Left lung (tissue), 10 donors: Measurements from ENCODE around the gene NFKBIZ. TPM values are rescaled to one million over a fixed set of nuclear protein-coding genes. Genes with fewer than 3 reads are reported as not detected.
A peak's percentile ranks its signal among the peaks of the same experiment; 100 is the strongest.

Source experiments
- ATAC-seq: fragments of 200-7000 bp; cut with Tn5 transposase; one replicate; pipeline ENCODE4 v1.9.1; 2020; ENCODE audit warnings: moderate library complexity
- DNase-seq, 4 donors: peaks; one replicate each; pipeline ENCODE4 v3.0.0-alpha.2; 2013 to 2020
- H3K27ac ChIP-seq, 2 donors: fragments of 200-600 bp; sonication (generic) in 1 of 2; one replicate each; pipeline versions ENCODE4 v1.5.0 to v1.8.0; 2020 to 2021
- H3K27me3 ChIP-seq, 2 donors: fragments of 200-600 bp; sonication (generic) in 1 of 2; one replicate each; pipeline versions ENCODE4 v1.5.0 to v1.8.0; 2020 to 2021
- H3K36me3 ChIP-seq, 2 donors: fragments of 200-600 bp; sonication (generic) in 1 of 2; one replicate each; pipeline versions ENCODE4 v1.5.0 to v1.8.0; 2020 to 2021
- H3K4me1 ChIP-seq, 2 donors: fragments of 200-600 bp; one replicate each; pipeline ENCODE4 v1.8.0; 2021
- H3K4me3 ChIP-seq, 2 donors: fragments of 200-600 bp; sonication (generic) in 1 of 2; one replicate each; pipeline versions ENCODE4 v1.5.0 to v1.8.0; 2020 to 2021; ENCODE audit warnings: mild to moderate bottlenecking in 1 of 2
- H3K9me3 ChIP-seq, 2 donors: fragments of 200-600 bp; sonication (generic) in 1 of 2; one replicate each; pipeline versions ENCODE4 v1.5.0 to v1.8.0; 2020 to 2021
- intact Hi-C, 2 donors: fragments of 100-400 bp; cut with DNase I; formaldehyde crosslinking; loops; one replicate each; pipeline versions ENCODE4 v1.11.2 to v1.14.2; 2022
- polyA plus RNA-seq, 6 donors: library from polyadenylated mRNA; unstranded; fragments of 120-200 nt; gene quantifications; one replicate each; pipeline ENCODE4 v1.2.1, GENCODE V29; 2013; ENCODE audit not compliant: insufficient read length in 6 of 6
- total RNA-seq, 2 donors: library from RNA; stranded (reverse); fragmentation: NEBNext Ultra II Directional; extraction: Animal tissue kit (Norgen Biotek cat#: 25700); gene quantifications; one replicate each; pipeline ENCODE4 v1.2.1, GENCODE V29; 2021
- TF ChIP-seq, protein P1 (sequence below), 2 donors: fragments of 200-600 bp; sonication (generic) in 1 of 2; IDR thresholded peaks; one replicate each; pipeline versions ENCODE4 v1.5.0 to v1.8.0; 2021; ENCODE audit warnings: antibody characterized with exemption in 2 of 2
- donor health status: DM: no; HTN: yes; CAD: no.
- donor health status: DM: no; HTN: no; CAD: no.

The NFKBIZ gene
- total and polyA plus RNA-seq, 8 donors, result 19.2 to 125 (median 42.6) TPM

DNA sequence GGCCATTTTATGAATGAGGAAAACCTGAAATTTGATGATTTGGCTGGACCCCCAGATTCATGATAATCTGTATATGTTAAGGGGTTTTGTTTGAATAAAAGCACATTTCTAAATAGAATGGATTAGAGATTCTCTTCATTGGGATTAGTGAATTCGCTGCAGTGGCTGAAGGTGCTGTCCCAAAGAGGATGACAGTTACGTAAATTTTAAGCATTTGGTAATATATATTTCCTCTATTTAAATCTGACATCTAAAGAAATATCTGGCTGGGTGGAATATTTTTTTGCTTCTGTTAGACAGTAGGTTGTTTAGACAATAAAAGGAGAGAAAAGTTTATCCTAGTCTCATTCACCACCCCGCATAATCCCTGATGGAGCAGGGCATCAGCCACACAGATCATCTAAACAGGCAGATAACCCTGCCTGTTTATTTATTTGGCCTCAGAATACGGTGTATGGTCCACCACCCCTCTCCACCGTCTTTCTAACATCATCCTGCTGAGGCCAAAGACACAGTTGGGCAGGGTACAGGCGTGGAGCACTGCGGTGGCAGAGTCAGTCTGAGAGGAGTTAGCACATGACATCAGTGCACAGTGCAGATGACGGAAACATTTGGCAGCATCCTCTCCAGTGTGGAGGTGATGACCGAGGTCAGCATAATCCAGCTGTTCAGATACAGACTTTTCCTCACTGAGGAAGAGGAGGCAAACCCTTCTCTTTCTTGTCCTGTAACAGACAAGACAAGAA is 20.4 kb upstream of the NFKBIZ start:
- H3K4me3 ChIP-seq, result peak overlapping the region; percentile 34 to 49
- ATAC-seq (peak; percentile 60), DNase-seq (peak; percentile 38 to 70 (median 56))
- no peaks in the 10 kb centered on the region for H3K27me3 ChIP-seq
- no peaks in the 10 kb centered on the region for H3K36me3 ChIP-seq
- H3K27ac ChIP-seq, result peak overlapping the region; percentile 90 to 94
- H3K4me1 ChIP-seq, result peaks cover 18 to 61% of the 10 kb centered on the region in 2 donors
- intact Hi-C loops, result no loop called here
- TF ChIP-seq, protein P1, sequence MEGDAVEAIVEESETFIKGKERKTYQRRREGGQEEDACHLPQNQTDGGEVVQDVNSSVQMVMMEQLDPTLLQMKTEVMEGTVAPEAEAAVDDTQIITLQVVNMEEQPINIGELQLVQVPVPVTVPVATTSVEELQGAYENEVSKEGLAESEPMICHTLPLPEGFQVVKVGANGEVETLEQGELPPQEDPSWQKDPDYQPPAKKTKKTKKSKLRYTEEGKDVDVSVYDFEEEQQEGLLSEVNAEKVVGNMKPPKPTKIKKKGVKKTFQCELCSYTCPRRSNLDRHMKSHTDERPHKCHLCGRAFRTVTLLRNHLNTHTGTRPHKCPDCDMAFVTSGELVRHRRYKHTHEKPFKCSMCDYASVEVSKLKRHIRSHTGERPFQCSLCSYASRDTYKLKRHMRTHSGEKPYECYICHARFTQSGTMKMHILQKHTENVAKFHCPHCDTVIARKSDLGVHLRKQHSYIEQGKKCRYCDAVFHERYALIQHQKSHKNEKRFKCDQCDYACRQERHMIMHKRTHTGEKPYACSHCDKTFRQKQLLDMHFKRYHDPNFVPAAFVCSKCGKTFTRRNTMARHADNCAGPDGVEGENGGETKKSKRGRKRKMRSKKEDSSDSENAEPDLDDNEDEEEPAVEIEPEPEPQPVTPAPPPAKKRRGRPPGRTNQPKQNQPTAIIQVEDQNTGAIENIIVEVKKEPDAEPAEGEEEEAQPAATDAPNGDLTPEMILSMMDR (IDR thresholded peaks at IDR 0.05), result no peak
- no peaks in the 10 kb centered on the region for H3K9me3 ChIP-seq

DNA sequence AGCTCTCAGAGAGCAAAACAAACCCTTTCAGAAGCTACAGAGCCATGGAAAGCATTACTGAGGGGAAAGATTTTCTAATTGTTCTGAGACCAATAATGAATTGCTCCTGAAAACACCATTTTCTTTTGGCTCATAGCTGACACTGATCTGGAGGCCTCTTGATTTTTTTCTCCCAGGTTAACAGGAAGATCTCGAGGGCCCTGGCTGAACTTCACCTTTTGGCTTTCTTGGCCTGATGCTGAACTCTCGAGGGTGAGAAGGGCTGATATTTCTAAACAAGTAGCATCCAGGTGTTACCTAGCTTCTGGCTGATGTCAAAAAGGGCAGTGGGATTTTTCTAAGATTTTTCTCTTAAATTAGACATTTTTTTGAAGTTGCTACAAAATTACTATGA is 19.9 kb upstream of the NFKBIZ start:
- Histone ChIP-seq H3K27ac (peak overlapping the region in 1 of 2 donors; percentile 94), H3K4me1 (peaks cover 18 to 58% of the 10 kb centered on the region in 2 donors), H3K4me3 (no peak overlapping the region), H3K36me3 (no peaks in the 10 kb centered on the region), H3K9me3 (no peaks in the 10 kb centered on the region), H3K27me3 (no peaks in the 10 kb centered on the region)
- intact Hi-C loops, result no loop called here
- TF ChIP-seq, protein P1 (IDR thresholded peaks at IDR 0.05), result no peak
- no peak for ATAC-seq
- no peak for DNase-seq

DNA sequence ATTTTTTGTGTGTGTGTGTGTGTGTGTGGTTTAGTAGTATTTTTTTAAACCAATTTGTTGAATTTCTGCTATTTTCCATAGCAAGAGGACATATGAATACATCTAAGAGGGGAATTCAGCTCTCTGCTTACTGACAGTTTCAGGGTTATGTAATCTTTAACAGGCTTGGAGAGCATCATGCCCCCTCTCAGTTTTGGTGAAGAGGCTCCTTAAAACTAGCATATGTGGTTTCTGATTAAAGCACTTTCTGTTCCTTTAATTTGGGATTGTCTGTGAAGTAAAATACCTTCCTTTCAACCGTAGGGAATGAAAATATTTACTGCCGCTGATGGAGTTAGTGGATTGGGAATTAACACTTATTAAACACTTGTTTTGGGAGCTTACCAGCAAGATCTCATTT is 19.4 kb upstream of the NFKBIZ start:
- H3K36me3 ChIP-seq, result no peaks in the 10 kb centered on the region
- ATAC-seq (no peak), DNase-seq (no peak)
- H3K4me1 ChIP-seq, result peaks cover 18 to 56% of the 10 kb centered on the region in 2 donors
- TF ChIP-seq, protein P1 (IDR thresholded peaks at IDR 0.05), result no peak
- intact Hi-C loops, result no loop called here
- H3K4me3 ChIP-seq, result no peak overlapping the region
- no peaks in the 10 kb centered on the region for H3K27me3 ChIP-seq
- no peaks in the 10 kb centered on the region for H3K9me3 ChIP-seq
- no peak overlapping the region for H3K27ac ChIP-seq

DNA sequence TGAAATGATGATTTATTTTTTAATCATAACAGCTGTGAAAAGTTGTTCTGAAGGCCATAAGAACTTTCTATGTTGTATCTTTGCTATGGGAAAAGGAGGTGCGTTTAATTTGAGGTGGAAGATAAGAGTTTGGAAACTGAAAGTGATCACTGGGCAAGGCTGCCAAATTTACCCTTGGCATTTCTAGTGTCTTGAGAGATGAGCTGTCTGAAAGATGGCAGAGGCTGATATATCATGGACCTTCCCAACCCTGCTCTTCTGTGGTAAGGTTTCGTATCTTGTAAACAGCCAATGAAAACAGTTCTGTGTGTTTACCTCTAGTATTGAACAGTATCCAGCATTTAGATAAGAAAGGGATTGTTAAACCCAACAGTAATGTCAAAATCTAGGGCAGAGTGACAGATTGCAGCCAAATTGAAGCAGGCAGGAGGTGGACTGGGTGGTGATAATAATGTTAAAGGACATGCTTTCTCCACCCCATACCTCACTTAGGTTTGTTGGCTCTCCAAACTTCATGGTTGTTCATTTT is 15.8 kb upstream of the NFKBIZ start:
- Histone ChIP-seq H3K4me3 (no peak overlapping the region), H3K27me3 (no peaks in the 10 kb centered on the region), H3K27ac (no peak overlapping the region), H3K36me3 (no peaks in the 10 kb centered on the region), H3K9me3 (no peaks in the 10 kb centered on the region), H3K4me1 (peaks cover 8 to 62% of the 10 kb centered on the region in 2 donors)
- intact Hi-C loops, result no loop called here
- TF ChIP-seq, protein P1 (IDR thresholded peaks at IDR 0.05), result no peak
- DNase-seq, result no peak
- ATAC-seq, result no peak

DNA sequence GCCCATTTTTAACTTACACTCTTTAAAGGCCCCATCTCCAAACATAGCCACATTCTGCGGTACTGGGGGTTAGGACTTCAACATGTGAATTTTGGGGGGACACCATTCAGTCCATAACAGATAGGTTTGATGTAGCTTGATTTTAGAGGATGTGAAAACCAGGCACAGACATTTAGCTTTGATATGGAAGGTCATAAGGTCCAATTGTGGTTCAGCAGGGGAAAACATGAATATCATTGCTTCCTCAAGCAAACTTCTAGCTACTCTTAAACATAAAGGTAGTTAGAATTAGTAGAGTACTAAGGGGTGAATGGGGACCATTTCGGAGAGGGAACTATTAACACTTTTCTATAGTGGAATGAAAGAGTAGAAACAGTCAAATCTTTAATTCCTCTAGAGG is 13.6 kb upstream of the NFKBIZ start:
- Histone ChIP-seq H3K4me1 (peaks cover 0 to 43% of the 10 kb centered on the region in 2 donors), H3K36me3 (no peaks in the 10 kb centered on the region), H3K27me3 (no peaks in the 10 kb centered on the region), H3K9me3 (no peaks in the 10 kb centered on the region), H3K27ac (no peak overlapping the region), H3K4me3 (no peak overlapping the region)
- intact Hi-C loops, result no loop called here
- DNase-seq (no peak), ATAC-seq (no peak)
- TF ChIP-seq, protein P1 (IDR thresholded peaks at IDR 0.05), result no peak
